T follicular helper cell (primary cell): ENCODE measurements around the gene CD109.
"Not testable (repeated sequence)": the region's sequence is repeated elsewhere in the genome, so short reads cannot be mapped to it uniquely, and the experiment has no call there.

Experiments used
- DNase-seq: peaks from one replicate; pipeline ENCODE4 v3.0.0-alpha.2; 2020; ENCODE audit warnings: low read depth
- total RNA-seq, 2 experiments: gene quantifications; one replicate each; lab custom pipeline; 2026; lab: John Stamatoyannopoulos, UW

CD109 gene
- total RNA-seq: 5.4 to 33.2 reads per million in 2 experiments

DNA sequence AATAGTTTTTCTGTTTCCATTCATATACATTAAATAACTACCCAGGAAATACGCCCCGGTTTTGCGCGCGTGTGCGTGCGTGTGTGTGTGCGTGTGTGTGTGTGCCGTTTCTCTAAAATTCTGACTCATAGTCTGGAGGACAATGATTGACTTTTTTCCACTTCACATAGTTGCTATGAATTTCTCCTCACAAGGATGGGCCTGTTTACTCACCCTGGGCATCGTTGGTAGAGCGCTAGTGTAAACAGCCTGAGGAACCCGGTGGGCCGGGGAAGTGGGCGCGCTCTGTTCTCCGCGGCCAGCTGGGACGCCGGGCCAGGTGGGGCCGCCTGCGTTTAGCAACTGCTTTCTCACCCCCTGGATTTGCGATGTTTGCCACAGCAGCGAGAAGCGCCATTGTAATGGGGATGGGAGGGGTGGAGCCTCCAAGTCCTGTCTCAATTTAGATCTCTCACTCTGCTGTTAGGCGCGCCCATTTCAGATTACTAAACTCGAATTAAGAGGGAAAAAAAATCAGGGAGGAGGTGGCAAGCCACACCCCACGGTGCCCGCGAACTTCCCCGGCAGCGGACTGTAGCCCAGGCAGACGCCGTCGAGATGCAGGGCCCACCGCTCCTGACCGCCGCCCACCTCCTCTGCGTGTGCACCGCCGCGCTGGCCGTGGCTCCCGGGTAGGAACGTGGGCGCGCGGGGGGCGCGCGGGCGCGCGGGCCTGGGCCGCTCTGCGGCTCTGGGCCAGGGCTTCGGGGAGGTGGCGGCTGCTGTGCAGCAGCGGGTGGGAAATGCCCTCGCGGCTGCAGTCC is at the start of gene CD109:
TSS of gene CD109 (plus strand) at position 585 of the 803 bp plus-strand sequence. CDS start at position 598, 13 bp downstream.
- peak; percentile 14 for DNase-seq

GRCh38 chr6:73648166-73648565 is 47.8 kb upstream of the CD109 start:
- no peak for DNase-seq

DNA sequence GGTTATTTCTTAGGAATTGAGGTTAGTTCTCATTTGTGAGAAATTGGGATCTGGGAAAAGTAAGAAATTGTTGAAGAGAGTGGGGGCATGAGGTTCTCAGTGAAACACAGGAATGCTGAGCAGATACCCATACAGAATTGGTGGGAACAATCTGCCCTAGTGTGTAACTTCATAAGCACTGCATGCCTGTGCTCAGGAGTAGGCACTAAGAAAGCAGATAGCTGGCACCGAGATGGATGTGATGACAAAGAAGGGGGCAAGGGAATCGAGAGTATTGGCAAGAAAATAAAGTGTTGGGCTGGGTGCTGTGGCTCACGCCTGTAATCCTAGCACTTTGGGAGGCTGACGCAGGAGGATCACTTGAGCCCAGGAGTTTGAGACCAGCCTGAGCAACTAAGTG is 46.2 kb upstream of the CD109 start:
- DNase-seq: no peak

DNA sequence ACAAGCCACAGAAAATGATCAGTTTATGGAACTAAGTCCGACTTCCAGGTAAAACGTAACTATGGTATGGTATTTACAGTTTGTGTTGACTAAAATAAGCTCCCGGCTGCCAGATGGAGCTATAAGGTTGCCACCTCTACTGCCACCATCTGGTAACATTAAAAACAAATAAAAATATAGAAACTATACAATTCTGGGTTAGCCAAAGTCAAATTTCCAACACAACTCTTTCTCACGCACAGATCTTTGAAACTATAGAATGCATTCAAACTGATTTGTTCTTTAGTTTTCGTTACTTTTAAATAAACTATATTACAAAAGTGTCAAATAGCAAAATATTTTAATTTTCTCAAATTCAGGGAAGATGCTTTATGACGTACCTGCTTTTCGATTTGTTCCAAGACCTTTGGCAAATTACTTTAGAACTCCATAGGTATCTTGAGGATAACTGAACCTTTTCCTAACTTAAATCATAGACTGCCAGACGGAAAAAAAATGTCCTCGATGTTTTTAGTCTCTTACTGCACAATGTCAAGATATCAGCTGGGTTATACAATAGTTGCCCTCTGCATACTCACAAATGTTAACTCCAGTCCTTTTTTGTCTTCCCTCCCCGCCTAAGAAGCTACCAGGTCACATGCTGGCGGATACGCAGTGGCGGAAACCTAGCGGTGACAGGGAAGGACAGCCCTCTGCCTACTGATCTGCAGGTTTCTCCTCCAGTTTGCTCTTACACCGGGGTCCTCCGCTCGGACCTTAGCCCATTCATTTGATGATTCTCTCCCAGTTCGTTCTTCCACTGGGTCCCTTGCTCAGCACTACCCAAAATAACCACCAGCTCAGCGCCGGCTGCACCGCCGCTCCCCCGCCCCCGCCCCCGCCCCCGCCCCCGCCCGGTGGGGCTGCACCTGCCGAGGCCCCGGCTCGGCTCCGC is 43.1 kb upstream of the CD109 start:
- peak; percentile 57 for DNase-seq

- DNase-seq: peak; percentile 86
Measured at GRCh38 chr6:73653571-73654424, 42.2 kb upstream of the CD109 start, which contains the start of gene SLC17A5. Gene SLC17A5, minus strand, starts transcription at chr6:73653992. Its CDS starts 106 bp downstream, at chr6:73653886.

DNA sequence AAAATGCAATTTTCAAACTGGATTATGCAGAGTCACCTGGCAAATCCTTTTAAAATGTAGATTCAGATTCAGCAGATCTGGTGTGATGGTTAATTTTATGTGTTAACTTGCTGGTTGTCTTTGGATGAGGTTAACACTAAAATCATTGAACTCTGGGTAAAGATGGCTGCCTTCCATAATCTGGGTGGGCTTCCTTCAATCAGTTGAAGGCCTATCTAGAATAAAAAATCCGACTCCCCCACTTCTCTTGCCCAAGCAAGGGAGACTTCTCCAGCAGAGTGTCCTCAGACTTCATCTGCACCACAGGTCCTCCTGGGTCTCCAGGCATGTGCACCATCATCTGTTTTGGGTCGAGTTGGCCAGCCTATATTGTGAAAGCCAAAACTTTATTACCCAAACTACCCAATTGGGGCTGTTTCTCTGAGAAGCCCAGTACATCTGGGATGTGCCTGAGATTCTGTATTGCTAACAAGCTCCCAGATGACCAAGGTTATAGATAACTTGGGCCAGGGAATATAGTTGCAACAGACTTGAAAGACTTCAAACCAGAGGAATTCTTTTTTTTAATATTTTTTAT is 40.6 kb upstream of the CD109 start:
- no peak for DNase-seq

DNA sequence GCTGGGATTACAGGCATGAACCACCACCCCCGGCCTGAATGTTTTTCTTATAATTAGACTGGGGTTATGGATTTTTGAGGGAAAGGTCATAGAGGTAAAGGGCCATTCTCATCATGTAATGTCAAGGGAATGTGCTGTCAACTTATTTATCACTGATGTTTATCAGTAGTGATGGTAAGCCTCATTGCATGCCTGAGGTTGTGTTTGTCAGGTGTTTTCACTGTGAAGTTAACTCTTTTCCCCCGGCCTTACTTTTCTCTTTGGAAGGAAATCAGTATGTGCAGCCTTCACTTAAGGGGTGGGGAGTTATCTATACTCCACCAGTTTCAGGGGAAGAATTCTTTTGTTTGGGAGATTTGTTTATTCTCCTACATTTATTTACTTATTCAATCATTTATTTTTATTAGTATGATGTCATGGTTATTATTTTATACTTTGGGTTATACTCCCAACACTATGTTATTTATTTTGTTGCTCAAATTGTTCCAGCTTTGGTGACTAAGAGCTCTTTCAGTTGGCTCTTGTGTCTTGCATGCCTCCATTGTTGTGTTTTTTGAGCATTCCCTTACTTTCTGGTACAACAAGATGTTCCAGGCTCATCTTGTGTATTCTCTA is 39.4 kb upstream of the CD109 start:
- DNase-seq: no peak

- DNase-seq: no peak
Measured at GRCh38 chr6:73657201-73657600, 38.8 kb upstream of the CD109 start.

DNA sequence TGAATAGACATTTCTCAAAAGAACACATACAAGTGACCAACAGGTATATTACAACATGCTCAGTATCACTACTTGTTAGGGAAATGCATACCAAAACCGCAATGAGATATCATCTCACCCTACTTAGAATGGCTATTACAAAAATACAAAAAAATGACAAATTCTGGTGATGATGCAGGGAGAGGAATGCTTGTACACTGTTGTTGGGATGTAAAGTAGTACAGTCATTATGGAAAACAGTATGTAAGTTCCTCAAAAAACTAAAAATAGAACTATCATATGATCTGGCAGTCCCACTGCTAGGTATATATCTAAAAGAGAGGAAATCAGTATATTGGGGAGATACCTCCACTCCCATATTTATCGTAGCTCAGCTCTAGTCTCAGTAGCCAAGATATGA is 31.3 kb upstream of the CD109 start:
- no peak for DNase-seq

DNA sequence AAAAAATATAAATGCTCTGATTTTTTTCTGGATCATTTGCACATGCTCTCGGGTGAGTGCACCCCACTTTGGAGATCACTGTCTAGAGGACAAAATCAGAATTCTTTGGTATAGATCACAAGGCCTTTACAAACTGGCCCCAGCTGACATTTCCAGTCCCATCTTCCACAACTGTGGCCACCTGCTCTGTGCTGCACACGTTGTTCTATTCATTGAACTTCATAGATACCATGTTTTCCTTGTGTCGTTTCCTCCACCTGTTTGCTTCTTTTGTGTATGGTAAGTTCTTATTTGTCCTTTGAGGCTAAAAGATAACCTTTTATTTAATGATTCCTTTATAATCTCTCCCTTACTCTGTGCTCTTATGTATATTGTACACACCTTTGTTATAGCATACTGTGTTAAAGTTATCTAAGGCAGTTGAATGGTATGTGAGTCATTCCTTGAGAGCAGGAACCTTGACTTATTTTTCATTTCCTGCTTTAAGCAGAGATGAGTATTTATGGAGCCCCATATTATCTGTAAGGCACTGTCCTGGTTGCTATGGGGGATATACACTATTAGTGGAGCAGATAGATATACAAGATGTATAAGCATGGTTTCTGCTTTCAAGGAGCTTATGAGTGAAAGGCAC is 30.2 kb upstream of the CD109 start:
- DNase-seq: no peak

- no peak for DNase-seq
Measured at GRCh38 chr6:73666393-73666792, 29.6 kb upstream of the CD109 start.

DNA sequence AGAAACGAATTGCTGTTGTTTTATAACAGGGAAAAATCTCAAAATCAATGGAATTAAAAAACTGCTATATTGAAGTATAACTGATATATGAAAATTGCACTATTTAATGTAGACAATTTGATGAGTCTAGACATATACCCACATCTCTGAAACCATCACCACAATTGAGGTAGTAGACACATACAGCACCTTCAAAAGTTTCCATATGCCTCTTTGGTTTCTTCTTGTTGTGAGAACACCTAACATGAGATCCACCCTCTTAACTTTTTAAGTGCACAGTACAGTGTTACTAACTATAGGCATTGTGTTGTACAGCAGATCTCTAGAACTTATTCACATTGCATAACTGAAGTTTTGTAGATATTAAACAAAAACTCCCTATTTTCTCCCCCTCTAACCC is 28.2 kb upstream of the CD109 start:
- DNase-seq: no peak

- no peak for DNase-seq
Measured at GRCh38 chr6:73669005-73669404, 27.0 kb upstream of the CD109 start.

GRCh38 chr6:73671911-73672685 is 23.9 kb upstream of the CD109 start:
- no peak for DNase-seq

- peak; percentile 28 for DNase-seq
Measured at GRCh38 chr6:73675466-73676098, 20.4 kb upstream of the CD109 start.

GRCh38 chr6:73679009-73679408 is 17.0 kb upstream of the CD109 start:
- no peak for DNase-seq

DNA sequence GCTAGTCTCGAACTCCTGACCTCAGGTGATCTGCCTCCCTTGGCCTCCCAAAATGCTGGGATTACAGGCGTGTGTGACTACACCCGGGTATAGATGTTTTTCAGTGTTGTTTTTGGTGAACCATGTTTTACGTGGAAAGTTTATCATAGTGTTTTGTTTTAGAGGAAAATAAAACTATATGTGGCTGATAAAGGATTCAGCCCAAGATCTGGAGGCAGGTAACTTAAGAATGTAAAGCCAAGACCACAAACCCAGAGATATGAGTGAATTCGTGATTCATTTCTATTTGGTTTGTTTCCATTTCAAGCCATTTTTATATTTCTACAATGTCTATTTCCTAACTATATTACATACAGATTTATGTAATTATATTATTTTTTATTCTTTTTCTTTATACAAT is 16.2 kb upstream of the CD109 start:
- not testable (repeated sequence) for DNase-seq

GRCh38 chr6:73680289-73680918 is 15.6 kb upstream of the CD109 start:
- DNase-seq: no peak

GRCh38 chr6:73683574-73683973 is 12.4 kb upstream of the CD109 start:
- DNase-seq: not testable (repeated sequence)
